Sigmoid colon (tissue), 7 donors: Measurements from ENCODE around the gene TSHZ1. TPM values are rescaled to one million over a fixed set of nuclear protein-coding genes. Genes with fewer than 3 reads are reported as not detected.

Experiments used
- DNase-seq: peaks from one replicate; pipeline ENCODE4 v3.0.0-alpha.2; 2019
- H3K27ac ChIP-seq, 4 donors: fragments of 200-600 bp; sonication (generic); one replicate each; pipeline ENCODE4 v1.5.1; 2016 to 2019; ENCODE audit warnings: mild to moderate bottlenecking in 1 of 4
- H3K27me3 ChIP-seq, 3 donors: fragments of 200-600 bp; sonication (generic); one replicate each; pipeline ENCODE4 v1.5.1; 2019; ENCODE audit warnings: mild to moderate bottlenecking in 1 of 3
- H3K36me3 ChIP-seq, 4 donors: fragments of 200-600 bp; sonication (generic); one replicate each; pipeline ENCODE4 v1.5.1; 2016 to 2019
- H3K4me1 ChIP-seq, 4 donors: fragments of 200-600 bp; sonication (generic); one replicate each; pipeline ENCODE4 v1.5.1; 2017 to 2019
- H3K4me3 ChIP-seq, 4 donors: fragments of 200-600 bp; sonication (generic); one replicate each; pipeline ENCODE4 v1.5.1; 2017 to 2019; ENCODE audit warnings: mild to moderate bottlenecking in 2 of 4, moderate library complexity in 1 of 4
- H3K9me3 ChIP-seq, 4 donors: fragments of 200-600 bp in 3 of 4; sonication (generic) in 3 of 4; one replicate each; pipeline versions ENCODE4 v1.5.1 to v1.6.1; 2013 to 2019
- CTCF ChIP-seq, 4 experiments: fragments of 450-650 bp in 3 of 4; fragments of 200-600 bp in 1 of 4; IDR thresholded peaks; one replicate each; pipeline ENCODE4 v1.5.1; 2016 to 2019; ENCODE audit warnings: antibody characterized with exemption in 4 of 4, mild to moderate bottlenecking in 3 of 4, moderate library complexity in 2 of 4
- EP300 ChIP-seq, 4 donors: sonication (generic); formaldehyde crosslinking; IDR thresholded peaks; one replicate each; pipeline ENCODE4 v1.6.1; 2017; ENCODE audit warnings: antibody characterized with exemption in 4 of 4
- POLR2A ChIP-seq, 2 donors: fragments of 450-650 bp; IDR thresholded peaks; one replicate each; pipeline ENCODE4 v1.6.1; 2016; ENCODE audit warnings: antibody characterized with exemption in 2 of 2, mild to moderate bottlenecking in 2 of 2, moderate library complexity in 2 of 2
- POLR2AphosphoS5 ChIP-seq, 4 donors: sonication (generic); formaldehyde crosslinking; IDR thresholded peaks; one replicate each; pipeline ENCODE4 v1.6.1; 2017; ENCODE audit warnings: antibody characterized with exemption in 4 of 4
- WGBS, 2 donors: extraction: QIAGEN DNeasy Blood & Tissue Kit; methylation state at CpG; one replicate each; pipeline ENCODE4 v1.1.7; 2013; 5-methylcytosine and 5-hydroxymethylcytosine counted together
- intact Hi-C: fragments of 100-400 bp; cut with DNase I; formaldehyde crosslinking; loops from one replicate; pipeline ENCODE4 v1.15.1; 2023
- polyA plus RNA-seq, 3 donors: library from polyadenylated mRNA; stranded (reverse); fragments of 200-250 nt; gene quantifications; one replicate each; pipeline ENCODE4 v1.2.3, GENCODE V29; 2013
- total RNA-seq, 4 donors: library from RNA; depleted of rRNA; stranded (reverse); fragments of >200 nt; gene quantifications; one replicate each; pipeline ENCODE4 v1.1.0, GENCODE V29; 2016
- donor health status: healthy with polysubstance abuse.
- donor health status: Bipolar disorder and iron deficiency.
- donor health status: healthy.

TSHZ1 gene
- total and polyA plus RNA-seq, 7 donors = 7.8 to 29.4 (median 23.0) TPM

GRCh38 chr18:75170916-75171315 lies 39.7 kb upstream of the TSHZ1 start:
- Histone ChIP-seq H3K4me3 (no peak overlapping the region), H3K27ac (peak overlapping the region in 1 of 4 donors; percentile 24), H3K36me3 (no peaks in the 10 kb centered on the region), H3K4me1 (peaks cover 0 to 9% (median 0%) of the 10 kb centered on the region in 4 donors), H3K9me3 (no peaks in the 10 kb centered on the region), H3K27me3 (no peaks in the 10 kb centered on the region)
- TF ChIP-seq CTCF (IDR thresholded peaks at IDR 0.05) (no peak), EP300 (IDR thresholded peaks at IDR 0.05) (no peak), POLR2AphosphoS5 (IDR thresholded peaks at IDR 0.05) (no peak), POLR2A (IDR thresholded peaks at IDR 0.05) (no peak)
- DNase-seq = no peak
- intact Hi-C loops = no loop called here
- 90 to 92% methylated on average over 11 of the region's 11 CpGs for WGBS, 2 donors

GRCh38 chr18:75172299-75173124 lies 38.1 kb upstream of the TSHZ1 start:
- 85 to 91% methylated on average over 17 of the region's 17 CpGs for WGBS, 2 donors
- DNase-seq = no peak
- Histone ChIP-seq H3K36me3 (no peaks in the 10 kb centered on the region), H3K9me3 (no peaks in the 10 kb centered on the region), H3K4me3 (no peak overlapping the region), H3K27ac (no peak overlapping the region), H3K27me3 (no peaks in the 10 kb centered on the region), H3K4me1 (peaks cover 0 to 9% (median 0%) of the 10 kb centered on the region in 4 donors)
- TF ChIP-seq CTCF (IDR thresholded peaks at IDR 0.05) (no peak), POLR2A (IDR thresholded peaks at IDR 0.05) (no peak), EP300 (IDR thresholded peaks at IDR 0.05) (no peak), POLR2AphosphoS5 (IDR thresholded peaks at IDR 0.05) (no peak)
- intact Hi-C loops = no loop called here

- Histone ChIP-seq H3K27ac (no peak overlapping the region), H3K4me1 (peaks cover 0 to 9% (median 0%) of the 10 kb centered on the region in 4 donors), H3K36me3 (no peaks in the 10 kb centered on the region), H3K9me3 (no peaks in the 10 kb centered on the region), H3K27me3 (no peaks in the 10 kb centered on the region), H3K4me3 (no peak overlapping the region)
- no peak for DNase-seq
- intact Hi-C loops = no loop called here
- TF ChIP-seq CTCF (IDR thresholded peaks at IDR 0.05) (no peak), EP300 (IDR thresholded peaks at IDR 0.05) (no peak), POLR2A (IDR thresholded peaks at IDR 0.05) (no peak), POLR2AphosphoS5 (IDR thresholded peaks at IDR 0.05) (no peak)
- WGBS, 2 donors = 42 to 51% methylated on average over 5 of the region's 5 CpGs
Observed at GRCh38 chr18:75173125-75173432, 37.5 kb upstream of the TSHZ1 start.

GRCh38 chr18:75173738-75174137 lies 36.9 kb upstream of the TSHZ1 start:
- Histone ChIP-seq H3K27ac (no peak overlapping the region), H3K36me3 (no peaks in the 10 kb centered on the region), H3K27me3 (no peaks in the 10 kb centered on the region), H3K4me1 (peaks cover 0 to 4% (median 0%) of the 10 kb centered on the region in 4 donors), H3K4me3 (no peak overlapping the region), H3K9me3 (no peaks in the 10 kb centered on the region)
- 55 to 85% methylated on average over 4 of the region's 4 CpGs for WGBS, 2 donors
- no peak for TF ChIP-seq POLR2AphosphoS5 (IDR thresholded peaks at IDR 0.05)
- no peak for TF ChIP-seq POLR2A (IDR thresholded peaks at IDR 0.05)
- no peak for TF ChIP-seq CTCF (IDR thresholded peaks at IDR 0.05)
- TF ChIP-seq EP300 (IDR thresholded peaks at IDR 0.05) = no peak
- intact Hi-C loops = no loop called here
- no peak for DNase-seq
